Endodermal cell (in vitro differentiated cells): Measurements from ENCODE around the gene SEC31A. TPM values are rescaled to one million over a fixed set of nuclear protein-coding genes. Genes with fewer than 3 reads are reported as not detected.

Experiments used
- DNase-seq: peaks from one replicate; pipeline ENCODE4 v3.0.0-alpha.2; 2017
- H3K27ac ChIP-seq: 2 replicates; pipeline ENCODE4 v1.5.1; 2013; ENCODE audit warnings: mild to moderate bottlenecking, low read depth, low read length, moderate library complexity
- H3K27me3 ChIP-seq: 2 replicates; pipeline ENCODE4 v1.6.1; 2013; ENCODE audit warnings: mild to moderate bottlenecking, low read length, moderate library complexity; ENCODE audit not compliant: insufficient read depth, control insufficient read depth, poor library complexity, severe bottlenecking
- H3K36me3 ChIP-seq: 2 replicates; pipeline ENCODE4 v1.7.0; 2013; ENCODE audit warnings: mild to moderate bottlenecking, low read length, moderate library complexity; ENCODE audit not compliant: control insufficient read depth, insufficient read depth
- H3K4me1 ChIP-seq: one replicate; pipeline ENCODE4 v1.7.0; 2013; ENCODE audit warnings: low read length; ENCODE audit not compliant: control insufficient read depth, insufficient read depth
- H3K4me3 ChIP-seq: 2 replicates; pipeline ENCODE4 v1.5.1; 2013; ENCODE audit warnings: mild to moderate bottlenecking, low read length, moderate library complexity
- H3K9ac ChIP-seq: 2 replicates; pipeline ENCODE4 v1.6.1; 2013; ENCODE audit warnings: mild to moderate bottlenecking, low read length, moderate library complexity; ENCODE audit not compliant: poor library complexity, severe bottlenecking; ENCODE audit errors: extremely low read depth
- H3K9me3 ChIP-seq: 2 replicates; pipeline ENCODE4 v1.6.1; 2013; ENCODE audit warnings: mild to moderate bottlenecking, low read length, moderate library complexity; ENCODE audit not compliant: control insufficient read depth
- H3K27ac Mint-ChIP-seq: 2 replicates; pipeline ENCODE4 v1.8.0; 2020; ENCODE audit warnings: mixed read lengths
- H3K27me3 Mint-ChIP-seq: 2 replicates; pipeline ENCODE4 v1.8.0; 2021; ENCODE audit warnings: mild to moderate bottlenecking, mixed read lengths; ENCODE audit not compliant: insufficient read depth
- H3K36me3 Mint-ChIP-seq: 2 replicates; pipeline ENCODE4 v1.8.0; 2020; ENCODE audit warnings: low read depth, mixed read lengths
- H3K4me1 Mint-ChIP-seq: 2 replicates; pipeline ENCODE4 v1.8.0; 2020; ENCODE audit warnings: mixed read lengths
- H3K4me3 Mint-ChIP-seq: 2 replicates; pipeline ENCODE4 v1.8.0; 2020; ENCODE audit warnings: mild to moderate bottlenecking, moderate library complexity, mixed read lengths
- H3K9me3 Mint-ChIP-seq: 2 replicates; pipeline ENCODE4 v1.8.0; 2020; ENCODE audit warnings: mild to moderate bottlenecking, mixed read lengths
- CTCF ChIP-seq: fragments of 200-600 bp; sonication (generic); conservative IDR thresholded peaks from 2 replicates; pipeline ENCODE4 v1.5.0; 2021; ENCODE audit warnings: antibody characterized with exemption, mild to moderate bottlenecking
- WGBS, 2 experiments: methylation state at CpG; one replicate each; pipeline versions ENCODE4 v1.1.5 to v1.1.7; 2013; ENCODE audit warnings: missing lambda C conversion rate in 2 of 2, mixed read lengths in 1 of 2; ENCODE audit not compliant: insufficient coverage in 1 of 2, insufficient read length in 1 of 2; 5-methylcytosine and 5-hydroxymethylcytosine counted together
- total RNA-seq, 2 donors: library from RNA; stranded (reverse); fragmentation: NEBNext Ultra II Directional in 1 of 2; extraction: Animal tissue kit (Norgen Biotek cat#: 25700) in 1 of 2; gene quantifications; 2 replicates in 1 of 2; 3 replicates in 1 of 2; pipeline ENCODE4 v1.2.1, GENCODE V29; 2021

The SEC31A gene
- total RNA-seq, 2 donors from 2014 or later: 166 to 182 TPM

- Mint-ChIP-seq H3K27ac (no peak overlapping the region), H3K36me3 (no peaks in the 10 kb centered on the region), H3K4me1 (peaks cover 15% of the 10 kb centered on the region), H3K27me3 (peaks cover 96% of the 10 kb centered on the region), H3K9me3 (peaks cover 2% of the 10 kb centered on the region), H3K4me3 (peak overlapping the region; percentile 62)
- peak overlapping the region; percentile 86 for H3K4me3 ChIP-seq
- H3K4me1 ChIP-seq: no peaks in the 10 kb centered on the region
- 8 to 9% methylated on average over 2 to 6 of the region's 6 CpGs for WGBS, 2 experiments
- no peaks in the 10 kb centered on the region for H3K36me3 ChIP-seq
- H3K9ac ChIP-seq: no peak overlapping the region
- no peak overlapping the region for H3K27ac ChIP-seq
- TF ChIP-seq CTCF: no peak
- H3K27me3 ChIP-seq: peaks cover 100% of the 10 kb centered on the region
- H3K9me3 ChIP-seq: no peaks in the 10 kb centered on the region
- no peak for DNase-seq
Observed at GRCh38 chr4:82797040-82797404, 93.9 kb downstream of the SEC31A start.

- H3K9me3 ChIP-seq: peaks cover 3% of the 10 kb centered on the region
- H3K36me3 ChIP-seq: no peaks in the 10 kb centered on the region
- TF ChIP-seq CTCF: no peak
- H3K9ac ChIP-seq: no peak overlapping the region
- peaks cover 30% of the 10 kb centered on the region for H3K4me1 Mint-ChIP-seq
- H3K9me3 Mint-ChIP-seq: peaks cover 7% of the 10 kb centered on the region
- no peaks in the 10 kb centered on the region for H3K4me1 ChIP-seq
- H3K27ac ChIP-seq: no peak overlapping the region
- WGBS, 2 experiments: 34 to 69% methylated on average over 3 to 6 of the region's 6 CpGs
- no peak overlapping the region for H3K27ac Mint-ChIP-seq
- H3K27me3 ChIP-seq: peaks cover 98% of the 10 kb centered on the region
- no peaks in the 10 kb centered on the region for H3K36me3 Mint-ChIP-seq
- H3K4me3 Mint-ChIP-seq: no peak overlapping the region
- H3K4me3 ChIP-seq: no peak overlapping the region
- DNase-seq: peak; percentile 20
- H3K27me3 Mint-ChIP-seq: peaks cover 98% of the 10 kb centered on the region
Observed at GRCh38 chr4:82792912-82793649, 97.9 kb downstream of the SEC31A start.

GRCh38 chr4:82791179-82791578, 99.8 kb downstream of the SEC31A start:
- Histone ChIP-seq H3K4me3 (no peak overlapping the region), H3K9me3 (peaks cover 10% of the 10 kb centered on the region), H3K27me3 (peaks cover 89% of the 10 kb centered on the region), H3K36me3 (no peaks in the 10 kb centered on the region), H3K27ac (no peak overlapping the region), H3K9ac (no peak overlapping the region), H3K4me1 (peaks cover 4% of the 10 kb centered on the region)
- H3K36me3 Mint-ChIP-seq: no peaks in the 10 kb centered on the region
- no peak for TF ChIP-seq CTCF
- peaks cover 100% of the 10 kb centered on the region for H3K27me3 Mint-ChIP-seq
- H3K27ac Mint-ChIP-seq: no peak overlapping the region
- H3K4me3 Mint-ChIP-seq: no peak overlapping the region
- 64 to 68% methylated on average over 5 to 6 of the region's 6 CpGs for WGBS, 2 experiments
- DNase-seq: peak; percentile 62
- peaks cover 33% of the 10 kb centered on the region for H3K4me1 Mint-ChIP-seq
- H3K9me3 Mint-ChIP-seq: peaks cover 8% of the 10 kb centered on the region
